ENCODE results near the gene C1orf116. TPM values are rescaled to one million over a fixed set of nuclear protein-coding genes. Genes with fewer than 3 reads are reported as not detected.
A peak's percentile ranks its signal among the peaks of the same experiment; 100 is the strongest.

The C1orf116 gene
- total and polyA plus RNA-seq, 10 of the 15 experiments (the other 5 are each of a cell fraction or from before 2014, with no cell fraction given), result 0.01 to 0.08 TPM; not detected in 8

- H3K4me1 ChIP-seq (ENCODE audit: control insufficient read depth, insufficient read depth, low read length), result no peaks in the 10 kb centered on the region
- CTCF ChIA-PET, result interaction anchor here (0.9 to 3.2 kb wide), 5 partner anchors 9 to 35 kb away, joined by 3 to 21 read pairs (median 4); no protein-coding TSS in a partner anchor
- H2AFZ ChIP-seq (ENCODE audit: control insufficient read depth, low read depth, low read length), result no peak overlapping the region
- SMC1A ChIA-PET (ENCODE audit: uncharacterized antibody, unreplicated experiment), result no interaction called here
- 71% methylated on average over 4 of the region's 4 CpGs for WGBS (ENCODE audit: insufficient coverage, insufficient replicate concordance, low lambda C conversion rate, missing lambda C conversion rate)
- H3K27ac ChIP-seq (ENCODE audit: control insufficient read depth, insufficient read depth), result no peak overlapping the region
- H4K20me1 ChIP-seq (ENCODE audit: control insufficient read depth, insufficient read depth), result no peaks in the 10 kb centered on the region
- RAD21 ChIA-PET (ENCODE audit: unreplicated experiment), result interaction anchor here (1.0 kb wide), 1 partner anchor 36 kb away, joined by 5 read pairs; no protein-coding TSS in a partner anchor
- no peak overlapping the region for H3K9ac ChIP-seq (ENCODE audit: control insufficient read depth, insufficient read depth, low read length)
- no peak overlapping the region for H3K4me2 ChIP-seq (ENCODE audit: control insufficient read depth, insufficient read depth)
- POLR2A ChIA-PET, result no interaction called here
- DNase-seq (ENCODE audit: low read depth, low spot score), result no peak
- H3K4me3 ChIP-seq, result no peak overlapping the region
- no TSS peak for BruUV-seq (replicated peaks)
- intact Hi-C loops (cut with micrococcal nuclease; ENCODE audit: unreplicated experiment), result loop anchor here (5.0 kb wide), 1 partner anchor 38 kb away; no protein-coding TSS in a partner anchor
- in situ Hi-C loops (cut with MboI), result no loop called here
- peak; percentile 21; the same call in 2 of the 3 replicates for ATAC-seq
- no peaks in the 10 kb centered on the region for H3K79me2 ChIP-seq (ENCODE audit: control insufficient read depth, insufficient read depth, low read length)
- no peaks in the 10 kb centered on the region for H3K9me3 ChIP-seq (replicated peaks; ENCODE audit: control insufficient read depth, insufficient read depth, low read length)
- no peaks in the 10 kb centered on the region for H3K27me3 ChIP-seq (replicated peaks in 1 of 2; ENCODE audit: control insufficient read depth in 2 of 2, insufficient read depth in 2 of 2, low read length in 1 of 2)
- no peaks in the 10 kb centered on the region for H3K36me3 ChIP-seq (ENCODE audit: control insufficient read depth in 2 of 2, insufficient read depth in 2 of 2, low read length in 1 of 2)
- FAIRE-seq, result no peak
- no peak for TF ChIP-seq E4F1 (IDR thresholded peaks at IDR 0.05; ENCODE audit: borderline replicate concordance, partially characterized antibody)
- TF ChIP-seq CEBPZ (IDR thresholded peaks at IDR 0.05; ENCODE audit: low read depth, low read length), result no peak
- no peak for TF ChIP-seq POLR2AphosphoS2 (IDR thresholded peaks at IDR 0.05; ENCODE audit: low read depth, low read length)
- TF ChIP-seq NRF1 (conservative IDR thresholded peaks at IDR 0.05; ENCODE audit: low read depth, low read length), result no peak
- TF ChIP-seq CTCF (IDR thresholded peaks at IDR 0.05 in 2 of 3, conservative IDR thresholded peaks at IDR 0.05 in 1 of 3; ENCODE audit: control insufficient read depth in 2 of 3, extremely low read depth in 1 of 3, insufficient read depth in 1 of 3, low read depth in 3 of 3, low read length in 3 of 3), result no peak
- TF ChIP-seq SPI1 (IDR thresholded peaks at IDR 0.05; ENCODE audit: borderline replicate concordance, insufficient read depth, low read depth, low read length), result no peak
- TF ChIP-seq JUNB (IDR thresholded peaks at IDR 0.05), result no peak
- TF ChIP-seq SIN3A (IDR thresholded peaks at IDR 0.05; ENCODE audit: low read depth, low read length), result no peak
- no peak for TF ChIP-seq ATF7 (IDR thresholded peaks at IDR 0.05; ENCODE audit: low read depth)
- no peak for TF ChIP-seq CBX3 (IDR thresholded peaks at IDR 0.05; ENCODE audit: borderline replicate concordance, low read depth)
- TF ChIP-seq EED (IDR thresholded peaks at IDR 0.05; ENCODE audit: low read depth), result no peak
- no peak for TF ChIP-seq ZNF217 (IDR thresholded peaks at IDR 0.05)
- TF ChIP-seq ATF2 (IDR thresholded peaks at IDR 0.05; ENCODE audit: low read length), result no peak
Measured at GRCh38 chr1:207039380-207040180, 7.0 kb upstream of the C1orf116 start.
